Tibial nerve (tissue), 3 donors: ENCODE data around the gene THSD4.

ENCODE experiments used
- POLR2A ChIP-seq, 2 donors: fragments of 450-650 bp; IDR thresholded peaks; one replicate each; pipeline ENCODE4 v1.6.1; 2017; ENCODE audit warnings: antibody characterized with exemption in 2 of 2, mild to moderate bottlenecking in 2 of 2, moderate library complexity in 2 of 2
- TF ChIP-seq, protein P1 (sequence below), 5 experiments: fragments of 200-600 bp in 3 of 5; fragments of 450-650 bp in 2 of 5; sonication (generic) in 3 of 5; IDR thresholded peaks; one replicate each; pipeline ENCODE4 v1.5.1; 2016 to 2019; ENCODE audit warnings: antibody characterized with exemption in 5 of 5, mild to moderate bottlenecking in 3 of 5, moderate library complexity in 2 of 5

GRCh38 chr15:71293723-71294122 lies 178.5 kb downstream of the THSD4 start:
- TF ChIP-seq, protein P1, sequence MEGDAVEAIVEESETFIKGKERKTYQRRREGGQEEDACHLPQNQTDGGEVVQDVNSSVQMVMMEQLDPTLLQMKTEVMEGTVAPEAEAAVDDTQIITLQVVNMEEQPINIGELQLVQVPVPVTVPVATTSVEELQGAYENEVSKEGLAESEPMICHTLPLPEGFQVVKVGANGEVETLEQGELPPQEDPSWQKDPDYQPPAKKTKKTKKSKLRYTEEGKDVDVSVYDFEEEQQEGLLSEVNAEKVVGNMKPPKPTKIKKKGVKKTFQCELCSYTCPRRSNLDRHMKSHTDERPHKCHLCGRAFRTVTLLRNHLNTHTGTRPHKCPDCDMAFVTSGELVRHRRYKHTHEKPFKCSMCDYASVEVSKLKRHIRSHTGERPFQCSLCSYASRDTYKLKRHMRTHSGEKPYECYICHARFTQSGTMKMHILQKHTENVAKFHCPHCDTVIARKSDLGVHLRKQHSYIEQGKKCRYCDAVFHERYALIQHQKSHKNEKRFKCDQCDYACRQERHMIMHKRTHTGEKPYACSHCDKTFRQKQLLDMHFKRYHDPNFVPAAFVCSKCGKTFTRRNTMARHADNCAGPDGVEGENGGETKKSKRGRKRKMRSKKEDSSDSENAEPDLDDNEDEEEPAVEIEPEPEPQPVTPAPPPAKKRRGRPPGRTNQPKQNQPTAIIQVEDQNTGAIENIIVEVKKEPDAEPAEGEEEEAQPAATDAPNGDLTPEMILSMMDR (IDR thresholded peaks at IDR 0.05), result no peak
- TF ChIP-seq POLR2A (IDR thresholded peaks at IDR 0.05), result no peak
